Measurements from ENCODE around the gene NPAS4. TPM values are rescaled to one million over a fixed set of nuclear protein-coding genes. Genes with fewer than 3 reads are reported as not detected.

The NPAS4 gene
- total and polyA plus RNA-seq, 2 of the 13 experiments (the other 11 are each of a cell fraction or from before 2014, with no cell fraction given), result not detected

- Histone ChIP-seq H3K79me2 (ENCODE audit: insufficient read depth, low read length) (no peaks in the 10 kb centered on the region), H3K4me1 (ENCODE audit: insufficient read depth, low read length) (peaks cover 20% of the 10 kb centered on the region), H3K9ac (ENCODE audit: insufficient read depth, low read depth, low read length) (no peak overlapping the region), H4K20me1 (ENCODE audit: insufficient read depth, low read length) (no peaks in the 10 kb centered on the region), H3K4me2 (ENCODE audit: low read depth, low read length) (peak overlapping the region; percentile 63), H3K36me3 (replicated peaks in 1 of 2; ENCODE audit: control insufficient read depth in 1 of 2, insufficient read depth in 2 of 2, low read length in 2 of 2) (no peaks in the 10 kb centered on the region), H3K9me3 (ENCODE audit: low read length) (no peaks in the 10 kb centered on the region), H2AFZ (ENCODE audit: low read length) (no peak overlapping the region), H3K27ac (ENCODE audit: extremely low read length, insufficient read depth, low read length) (no peak overlapping the region), H3K4me3 (replicated peaks in 1 of 3; ENCODE audit: insufficient read depth in 1 of 3, low read depth in 2 of 3, low read length in 3 of 3) (0 out of 6 replicates have a peak overlapping the region, but pooled peaks of 1 of the 3 experiments have one; percentile 26), H3K27me3 (ENCODE audit: control insufficient read depth in 1 of 2, insufficient read depth in 2 of 2, low read length in 2 of 2) (peaks cover 0 to 16% of the 10 kb centered on the region in 2 experiments; a peak in 1 of 5 replicates)
- no TSS peak for BruUV-seq (replicated peaks)
- 20% methylated on average over 8 of the region's 8 CpGs for WGBS (ENCODE audit: low lambda C conversion rate)
- peak; percentile 82 for ATAC-seq
- in situ Hi-C loops (cut with HindIII; ENCODE audit: extremely low pct_ligation_motif_present, low pct_unique_long_range_greater_than_20kb) (no loop called here), intact Hi-C loops (cut with micrococcal nuclease; ENCODE audit: unreplicated experiment) (loop anchor here (10.0 kb wide), 1 partner anchor 74 kb away; the partner anchor contains the start of gene CD248)
- ChIA-PET CTCF (ENCODE audit: low intra/inter-chr PET ratio, low total read pairs) (interaction anchor here (0.6 to 1.1 kb wide), 3 partner anchors 19 to 77 kb away, joined by 3 to 4 read pairs (median 3); no protein-coding TSS in a partner anchor), POLR2A (interaction anchor here (1.1 kb wide), 1 partner anchor 42 kb away, joined by 3 read pairs; no protein-coding TSS in a partner anchor)
- DNase-seq (ENCODE audit: low spot score), result peak; percentile 78
- peak; percentile 81 for FAIRE-seq
- peak; percentile 74; the same call in 1 of the 2 replicates for TF ChIP-seq MIER2 (CRISPR knock-in tag; IDR thresholded peaks at IDR 0.05)
- peak; percentile 26; the same call in 1 of the 2 replicates for TF ChIP-seq ZNF687 (CRISPR knock-in tag; IDR thresholded peaks at IDR 0.05)
- 0 out of 2 replicates have a peak, but pooled peaks have one; percentile 4 for TF ChIP-seq FOSL2 (CRISPR knock-in tag; IDR thresholded peaks at IDR 0.05)
- peak; percentile 89 for TF ChIP-seq CTCF (CRISPR knock-in tag; IDR thresholded peaks at IDR 0.05)
- TF ChIP-seq RXRA (CRISPR knock-in tag; IDR thresholded peaks at IDR 0.05), result no peak
- TF ChIP-seq ARNT2 (CRISPR knock-in tag; IDR thresholded peaks at IDR 0.05; ENCODE audit: low read depth), result 0 out of 2 replicates have a peak, but pooled peaks have one; percentile 34
- TF ChIP-seq RAD21 (CRISPR knock-in tag; IDR thresholded peaks at IDR 0.05), result peak; percentile 36; the same call in 1 of the 2 replicates
- TF ChIP-seq ZNF644 (CRISPR knock-in tag; IDR thresholded peaks at IDR 0.05; ENCODE audit: low read depth), result no peak
- peak; percentile 75 for TF ChIP-seq XRCC5 (optimal IDR thresholded peaks at IDR 0.05; ENCODE audit: low read length)
- TF ChIP-seq STAG1 (CRISPR knock-in tag; IDR thresholded peaks at IDR 0.05), result peak; percentile 64
- no peak for TF ChIP-seq ZNF792 (CRISPR knock-in tag; IDR thresholded peaks at IDR 0.05)
- no peak for TF ChIP-seq TOE1 (CRISPR knock-in tag; IDR thresholded peaks at IDR 0.05)
- TF ChIP-seq GATAD2A (CRISPR knock-in tag; IDR thresholded peaks at IDR 0.05), result 0 out of 2 replicates have a peak, but pooled peaks have one; percentile 30
- TF ChIP-seq, protein P1, sequence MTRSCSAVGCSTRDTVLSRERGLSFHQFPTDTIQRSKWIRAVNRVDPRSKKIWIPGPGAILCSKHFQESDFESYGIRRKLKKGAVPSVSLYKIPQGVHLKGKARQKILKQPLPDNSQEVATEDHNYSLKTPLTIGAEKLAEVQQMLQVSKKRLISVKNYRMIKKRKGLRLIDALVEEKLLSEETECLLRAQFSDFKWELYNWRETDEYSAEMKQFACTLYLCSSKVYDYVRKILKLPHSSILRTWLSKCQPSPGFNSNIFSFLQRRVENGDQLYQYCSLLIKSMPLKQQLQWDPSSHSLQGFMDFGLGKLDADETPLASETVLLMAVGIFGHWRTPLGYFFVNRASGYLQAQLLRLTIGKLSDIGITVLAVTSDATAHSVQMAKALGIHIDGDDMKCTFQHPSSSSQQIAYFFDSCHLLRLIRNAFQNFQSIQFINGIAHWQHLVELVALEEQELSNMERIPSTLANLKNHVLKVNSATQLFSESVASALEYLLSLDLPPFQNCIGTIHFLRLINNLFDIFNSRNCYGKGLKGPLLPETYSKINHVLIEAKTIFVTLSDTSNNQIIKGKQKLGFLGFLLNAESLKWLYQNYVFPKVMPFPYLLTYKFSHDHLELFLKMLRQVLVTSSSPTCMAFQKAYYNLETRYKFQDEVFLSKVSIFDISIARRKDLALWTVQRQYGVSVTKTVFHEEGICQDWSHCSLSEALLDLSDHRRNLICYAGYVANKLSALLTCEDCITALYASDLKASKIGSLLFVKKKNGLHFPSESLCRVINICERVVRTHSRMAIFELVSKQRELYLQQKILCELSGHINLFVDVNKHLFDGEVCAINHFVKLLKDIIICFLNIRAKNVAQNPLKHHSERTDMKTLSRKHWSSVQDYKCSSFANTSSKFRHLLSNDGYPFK (CRISPR knock-in tag; IDR thresholded peaks at IDR 0.05; ENCODE audit: borderline replicate concordance), result no peak
- TF ChIP-seq KDM2A (CRISPR knock-in tag; IDR thresholded peaks at IDR 0.05; ENCODE audit: borderline replicate concordance, low read depth), result 0 out of 2 replicates have a peak, but pooled peaks have one; percentile 31
- 0 out of 2 replicates have a peak, but pooled peaks have one; percentile 34 for TF ChIP-seq MIXL1 (CRISPR knock-in tag; IDR thresholded peaks at IDR 0.05)
Measured at GRCh38 chr11:66388780-66389386, 32.0 kb upstream of the NPAS4 start.

All from HepG2 (cell line).